ENCODE results near the gene RNF220. TPM values are rescaled to one million over a fixed set of nuclear protein-coding genes. Genes with fewer than 3 reads are reported as not detected.

Gene RNF220
- total and polyA plus RNA-seq, 9 of the 15 experiments (the other 6 are each of a cell fraction or from before 2014, with no cell fraction given) = 5.1 to 117 (median 66.9) TPM

GRCh38 chr1:44523593-44524591 lies 118.8 kb downstream of the RNF220 start:
- ChIA-PET CTCF (ENCODE audit: low intra/inter-chr PET ratio) (no interaction called here), POLR2A (interaction anchor here (0.6 to 2.1 kb wide), 5 partner anchors 8 to 127 kb away, joined by 3 to 8 read pairs (median 3); no protein-coding TSS in a partner anchor)
- BruUV-seq (replicated peaks) = no TSS peak
- no peaks in the 10 kb centered on the region for H3K9me3 ChIP-seq (replicated peaks; ENCODE audit: control insufficient read depth, insufficient read depth, low read depth, low read length)
- no peaks in the 10 kb centered on the region for H3K79me2 ChIP-seq (ENCODE audit: control insufficient read depth, insufficient read depth, low read length)
- H4K20me1 ChIP-seq (replicated peaks; ENCODE audit: control insufficient read depth, insufficient read depth, low read length) = no peaks in the 10 kb centered on the region
- peak overlapping the region; percentile 60 for H3K4me2 ChIP-seq (ENCODE audit: insufficient read depth, low read length)
- no peak for FAIRE-seq
- in situ Hi-C loops (cut with MboI) = no loop called here
- H2AFZ ChIP-seq (ENCODE audit: low read depth, low read length) = peak overlapping the region; percentile 46
- DNase-seq (ENCODE audit: extremely low read depth in 1 of 4, low spot score in 3 of 4) = peak in 1 of 4 experiments; percentile 31
- H3K36me3 ChIP-seq (ENCODE audit: control insufficient read depth, insufficient read depth, low read length) = no peaks in the 10 kb centered on the region
- whole genome bisulfite sequencing (ENCODE audit: insufficient coverage, low coverage, missing lambda C conversion rate) = 44% methylated on average over 23 of the region's 23 CpGs
- peak overlapping the region; percentile 1 to 36 for H3K9ac ChIP-seq (ENCODE audit: insufficient read depth in 1 of 2, low read depth in 2 of 2, low read length in 2 of 2)
- H3K4me3 ChIP-seq = no peak overlapping the region
- intact Hi-C loops (cut with micrococcal nuclease) = no loop called here
- H3K27me3 ChIP-seq (ENCODE audit: control insufficient read depth in 2 of 2, insufficient read depth in 2 of 2, low read length in 2 of 2) = no peaks in the 10 kb centered on the region
- no peaks in the 10 kb centered on the region for H3K9me1 ChIP-seq (ENCODE audit: control insufficient read depth, insufficient read depth, low read length)
- no peak overlapping the region; the same call in 2 of the 3 replicates for H3K27ac ChIP-seq (ENCODE audit: extremely low read depth, low read depth, low read length)
- peaks cover 35 to 43% of the 10 kb centered on the region in 2 experiments; a peak in 4 of 5 replicates for H3K4me1 ChIP-seq (replicated peaks in 1 of 2; ENCODE audit: control insufficient read depth in 2 of 2, insufficient read depth in 2 of 2, low read length in 2 of 2)
- peak; percentile 45 for ATAC-seq
- TF ChIP-seq MCM5 (IDR thresholded peaks at IDR 0.05; ENCODE audit: low read depth) (no peak), MGA (IDR thresholded peaks at IDR 0.05) (no peak)

Data from K562 (cell line).